NOMO-1 (cell line): ENCODE data around the gene CACNA2D3.

Source experiments
- DNase-seq, 2 experiments: peaks; one replicate each; lab custom pipeline; 2025; ENCODE audit not compliant: unreplicated experiment in 2 of 2; lab: John Stamatoyannopoulos, UW

The CACNA2D3 gene

GRCh38 chr3:54126551-54126950 lies 4.2 kb downstream of the CACNA2D3 start:
- DNase-seq = no peak

GRCh38 chr3:54127499-54128056 lies 5.2 kb downstream of the CACNA2D3 start:
- no peak for DNase-seq

- DNase-seq = no peak
These were observed 8.8 kb downstream of the CACNA2D3 start for GRCh38 chr3:54131026-54131605.

DNA sequence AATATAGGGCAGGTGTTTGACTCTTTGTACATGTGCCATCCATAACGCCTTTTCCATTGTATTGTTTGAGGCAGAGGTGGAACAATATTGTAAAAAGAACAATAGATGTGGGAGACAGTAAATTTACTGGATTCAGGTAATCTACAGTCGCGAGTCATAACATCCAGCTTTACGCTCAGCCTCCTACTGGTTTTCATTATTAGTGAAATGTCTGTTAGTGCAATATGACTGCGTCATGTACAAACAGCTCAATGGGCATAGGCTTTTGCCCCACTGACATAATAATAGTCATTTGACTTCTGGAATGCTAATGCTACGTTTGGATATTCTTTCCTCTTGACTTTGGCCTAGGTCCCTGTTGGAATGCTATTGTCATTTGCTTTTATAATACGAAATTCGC lies 9.5 kb downstream of the CACNA2D3 start:
- no peak for DNase-seq

DNA sequence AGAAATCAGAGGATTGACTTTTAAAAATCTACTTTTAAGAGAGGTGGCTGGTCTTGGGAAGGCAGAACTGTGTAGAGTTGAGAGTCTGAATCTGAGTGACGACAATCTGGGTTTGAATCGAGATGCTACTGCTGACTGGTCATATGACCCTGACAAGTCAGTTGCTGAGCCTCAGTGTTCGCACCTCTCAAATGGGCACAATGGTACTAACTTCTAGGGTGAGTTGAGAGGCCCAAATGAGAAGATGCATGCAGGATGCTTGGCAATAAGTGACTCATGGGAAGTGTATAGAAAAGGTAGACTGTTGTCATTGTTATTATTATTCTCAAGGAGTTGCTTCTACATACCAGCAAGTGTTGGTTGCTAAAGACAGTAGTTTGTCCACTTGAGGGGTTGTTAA lies 10.3 kb downstream of the CACNA2D3 start:
- DNase-seq = no peak

GRCh38 chr3:54133196-54133595 lies 10.8 kb downstream of the CACNA2D3 start:
- no peak for DNase-seq

GRCh38 chr3:54134155-54134554 lies 11.8 kb downstream of the CACNA2D3 start:
- no peak for DNase-seq

- no peak for DNase-seq
These were observed 12.4 kb downstream of the CACNA2D3 start for GRCh38 chr3:54134713-54135112.

GRCh38 chr3:54137311-54137710 lies 15.0 kb downstream of the CACNA2D3 start:
- no peak for DNase-seq

DNA sequence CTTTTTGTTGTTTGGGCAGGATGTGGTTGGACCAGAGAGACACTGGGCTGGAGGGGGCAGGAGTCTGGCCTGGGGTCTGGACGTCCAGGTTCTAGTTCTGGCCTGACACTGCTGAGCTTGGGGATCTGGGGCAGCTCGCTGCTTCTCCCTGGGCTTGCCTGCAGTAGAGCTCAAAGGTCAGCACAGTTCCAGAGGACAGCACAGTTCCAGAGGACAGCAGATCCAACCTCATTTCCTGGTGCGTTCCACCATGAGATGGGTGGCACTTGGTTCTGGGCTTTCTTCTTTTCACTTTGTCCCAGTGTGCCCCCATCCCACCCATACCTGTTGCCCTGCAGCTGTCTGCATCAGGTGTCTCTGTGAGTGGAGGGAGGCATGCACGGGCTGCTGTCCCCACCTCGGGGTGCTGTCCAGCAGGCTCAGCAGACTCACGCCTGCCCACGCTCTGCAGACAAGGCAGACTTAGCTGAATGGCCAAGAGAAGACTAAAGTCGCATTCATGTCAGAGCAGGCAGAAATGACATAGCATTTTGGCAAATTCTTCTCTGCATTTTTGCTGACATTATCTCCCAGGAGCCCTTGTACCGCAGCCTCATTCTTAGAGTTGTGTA lies 16.7 kb downstream of the CACNA2D3 start:
- DNase-seq = no peak

- DNase-seq = no peak
These were observed 17.3 kb downstream of the CACNA2D3 start for GRCh38 chr3:54139630-54140029.

- DNase-seq = no peak
These were observed 21.9 kb downstream of the CACNA2D3 start for GRCh38 chr3:54144284-54144683.

DNA sequence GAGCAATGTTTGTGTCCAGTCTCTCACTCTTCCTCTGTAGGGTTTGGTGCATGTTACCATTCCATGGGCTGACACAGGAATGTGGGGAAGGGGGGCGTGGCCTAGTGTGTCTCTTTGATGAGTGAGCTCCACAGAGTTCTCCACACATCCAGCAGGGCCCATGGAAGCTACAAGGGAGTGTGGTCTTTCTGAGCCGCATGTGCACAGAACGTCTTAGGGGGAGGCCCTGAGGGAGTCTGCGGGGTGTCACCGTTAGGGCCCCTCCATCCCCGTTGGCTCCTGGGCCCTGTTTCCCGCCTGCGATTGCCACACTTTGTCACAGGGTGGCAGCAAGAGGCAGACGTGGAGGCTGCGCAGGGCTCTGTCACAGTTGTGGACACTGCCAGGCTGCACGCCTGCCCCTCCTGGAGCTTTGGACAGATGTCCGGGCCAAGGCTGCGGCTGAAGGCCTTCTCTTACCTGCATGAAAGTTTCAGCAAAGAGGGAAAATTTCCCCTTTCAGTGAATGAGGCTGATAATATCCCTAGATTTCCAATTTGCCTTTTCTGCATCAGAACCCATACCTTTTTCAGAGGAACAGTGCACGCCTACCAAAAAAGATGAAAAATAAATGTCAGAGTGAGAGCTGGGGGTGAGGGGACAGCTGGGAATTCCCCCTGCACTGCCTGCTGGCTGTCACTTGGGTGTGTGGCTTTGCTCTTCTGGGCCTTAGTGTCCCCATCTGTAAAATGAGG lies 24.3 kb downstream of the CACNA2D3 start:
- DNase-seq = no peak

- no peak for DNase-seq
These were observed 28.6 kb downstream of the CACNA2D3 start for GRCh38 chr3:54150864-54151467.

- no peak for DNase-seq
These were observed 31.1 kb downstream of the CACNA2D3 start for GRCh38 chr3:54153477-54153876.

GRCh38 chr3:54157860-54158259 lies 35.5 kb downstream of the CACNA2D3 start:
- no peak for DNase-seq

DNA sequence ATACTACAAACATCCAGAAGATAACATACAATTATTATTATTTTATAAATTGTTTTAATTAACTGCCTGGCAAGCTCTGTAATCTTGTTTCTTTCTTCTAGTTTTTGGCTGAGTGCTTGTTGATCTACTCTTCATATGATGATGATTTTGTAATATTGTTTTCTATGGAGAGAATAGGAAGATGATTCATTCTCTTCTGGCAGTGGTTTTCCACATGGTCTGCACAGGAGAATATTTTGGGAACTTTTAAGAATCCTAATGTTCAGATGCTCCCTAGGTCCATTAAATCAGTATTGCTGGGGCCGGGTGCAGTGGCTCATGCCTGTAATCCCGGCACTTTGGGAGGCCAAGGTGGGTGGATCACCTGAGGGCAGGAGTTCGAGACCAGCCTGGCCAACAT lies 37.6 kb downstream of the CACNA2D3 start:
- no peak for DNase-seq

- no peak for DNase-seq
These were observed 41.1 kb downstream of the CACNA2D3 start for GRCh38 chr3:54163441-54163840.

- DNase-seq = no peak
These were observed 42.0 kb downstream of the CACNA2D3 start for GRCh38 chr3:54164192-54164975.

GRCh38 chr3:54165865-54166264 lies 43.5 kb downstream of the CACNA2D3 start:
- no peak for DNase-seq

GRCh38 chr3:54167999-54168398 lies 45.6 kb downstream of the CACNA2D3 start:
- DNase-seq = no peak
